ENCODE data around the gene ARL6IP4. TPM values are rescaled to one million over a fixed set of nuclear protein-coding genes. Genes with fewer than 3 reads are reported as not detected.

The ARL6IP4 gene
- total RNA-seq, 2 donors from 2014 or later, result 136 to 158 TPM

GRCh38 chr12:123021688-123022604 lies 41.5 kb downstream of the ARL6IP4 start:
- ATAC-seq (no peak), DNase-seq (no peak)
- intact Hi-C loops (cut with DNase I, micrococcal nuclease), result no loop called here

- peak; percentile 18 for ATAC-seq
- intact Hi-C loops (cut with DNase I, micrococcal nuclease), result no loop called here
- DNase-seq, result no peak
Measured at GRCh38 chr12:123022846-123023245, 42.4 kb downstream of the ARL6IP4 start.

- DNase-seq, result no peak
- peak; percentile 80 for ATAC-seq
- intact Hi-C loops (cut with DNase I, micrococcal nuclease), result no loop called here
Measured at GRCh38 chr12:123024819-123025391, 44.4 kb downstream of the ARL6IP4 start.

DNA sequence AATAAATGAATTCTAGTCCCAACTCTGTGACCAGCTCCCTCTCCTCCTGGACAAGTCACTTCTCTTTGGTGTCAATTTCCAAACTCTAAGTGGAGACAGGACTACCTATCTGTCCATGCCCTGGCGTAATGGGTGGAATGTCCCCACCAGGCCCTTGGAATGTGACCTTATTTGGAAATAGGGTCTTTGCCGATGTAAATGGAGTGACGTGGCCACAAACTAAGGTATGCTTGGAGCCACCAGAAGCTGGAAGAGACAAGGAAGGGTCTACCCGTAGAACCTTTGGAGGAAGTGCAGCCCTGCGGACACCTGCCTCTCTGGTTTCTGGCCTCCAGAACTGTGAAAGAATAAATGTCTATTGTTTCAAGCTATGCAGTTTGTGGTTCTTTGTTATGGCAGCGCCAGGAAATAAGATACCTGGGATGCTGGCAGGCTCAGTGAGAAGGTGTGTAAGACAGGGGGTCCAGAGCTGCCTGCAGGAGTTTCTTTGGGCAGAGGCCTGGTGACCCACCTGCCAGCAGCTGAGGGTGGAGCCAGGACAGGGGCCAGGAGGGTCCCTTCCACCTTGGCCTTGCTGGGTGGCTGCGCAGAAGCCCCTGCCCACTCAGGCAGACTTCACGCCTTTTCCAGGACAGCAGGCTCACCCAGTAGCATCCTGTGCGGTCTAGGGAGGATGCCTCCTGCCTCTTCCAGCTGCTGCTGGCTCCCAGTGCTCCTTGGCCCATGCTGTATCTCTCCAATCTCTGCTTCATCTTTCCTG lies 45.8 kb downstream of the ARL6IP4 start:
- intact Hi-C loops (cut with DNase I, micrococcal nuclease), result no loop called here
- ATAC-seq (no peak), DNase-seq (no peak)

GRCh38 chr12:123027726-123028445 lies 47.4 kb downstream of the ARL6IP4 start:
- DNase-seq, result no peak
- no peak for ATAC-seq
- intact Hi-C loops (cut with DNase I, micrococcal nuclease), result no loop called here

DNA sequence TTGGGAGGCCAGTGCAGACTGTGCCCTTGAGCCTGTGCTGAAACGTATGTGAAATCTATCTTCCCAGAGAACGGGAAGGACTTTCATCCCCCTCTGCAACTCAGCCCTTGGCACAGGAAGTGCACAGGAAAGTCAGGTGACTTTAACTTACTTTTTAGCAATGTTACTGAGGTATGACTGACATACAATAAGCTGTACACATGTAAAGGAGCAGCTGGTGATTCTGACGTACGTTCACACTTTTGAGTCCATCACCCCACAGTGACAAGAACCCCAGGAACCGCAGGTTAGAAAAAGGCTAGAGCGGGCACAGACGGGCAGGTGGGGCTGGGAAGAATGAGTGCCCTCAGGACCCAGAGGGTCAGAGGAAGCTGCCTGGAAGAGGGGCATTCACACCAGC lies 48.0 kb downstream of the ARL6IP4 start:
- intact Hi-C loops (cut with DNase I, micrococcal nuclease), result no loop called here
- no peak for ATAC-seq
- DNase-seq, result no peak

- no peak for DNase-seq
- ATAC-seq, result no peak
- intact Hi-C loops (cut with DNase I, micrococcal nuclease), result no loop called here
Measured at GRCh38 chr12:123029550-123029949, 49.1 kb downstream of the ARL6IP4 start.

GRCh38 chr12:123030686-123031085 lies 50.2 kb downstream of the ARL6IP4 start:
- DNase-seq, result no peak
- intact Hi-C loops (cut with DNase I, micrococcal nuclease), result no loop called here
- no peak for ATAC-seq

- DNase-seq, result no peak
- no peak for ATAC-seq
- intact Hi-C loops (cut with DNase I, micrococcal nuclease), result no loop called here
Measured at GRCh38 chr12:123031171-123031845, 50.8 kb downstream of the ARL6IP4 start.

Small RNAs within 50 kb of the gene (microRNA-seq; reads per million reads assigned to microRNA genes)
- gene MIR4304, result 0 reads per million in 2 donors

Other genes with a start within 250 kb of the ARL6IP4 start
- gene HCAR1, start 249.8 kb upstream of the ARL6IP4 start, total RNA-seq, result under 1 TPM in 1 of 2 donors, not detected in 1; 0.06 TPM
- gene DENR, start 227.9 kb upstream of the ARL6IP4 start, total RNA-seq, result 10 to 100 TPM; 31.9 to 36.9 TPM
- under 1 TPM; 0.40 to 0.42 TPM for gene CCDC62, start 206.1 kb upstream of the ARL6IP4 start, total RNA-seq
- 10 to 100 TPM; 62.3 to 66.4 TPM for gene HIP1R, start 145.2 kb upstream of the ARL6IP4 start, total RNA-seq
- gene VPS37B, start 84.6 kb upstream of the ARL6IP4 start, total RNA-seq, result 10 to 100 TPM; 66.4 to 86.7 TPM
- gene ABCB9, start 14.2 kb upstream of the ARL6IP4 start, total RNA-seq, result 1 to 10 TPM; 4.6 to 4.9 TPM
- gene OGFOD2, start 5.4 kb upstream of the ARL6IP4 start, total RNA-seq, result 10 to 100 TPM; 22.2 to 22.4 TPM
- 10 to 100 TPM; 11.4 to 17.6 TPM for gene PITPNM2, start 170.4 kb downstream of the ARL6IP4 start, total RNA-seq